GM23338 (cell line): ENCODE results near the gene RPTOR. TPM values are rescaled to one million over a fixed set of nuclear protein-coding genes. Genes with fewer than 3 reads are reported as not detected.

ENCODE experiments used
- EZH2phosphoT487 ChIP-seq: fragments of 200-600 bp; sonication (generic); IDR thresholded peaks from one replicate; pipeline ENCODE4 v1.8.1; 2018; ENCODE audit warnings: antibody characterized with exemption; ENCODE audit not compliant: unreplicated experiment
- JUNB ChIP-seq: IDR thresholded peaks from one replicate; pipeline ENCODE4 v1.6.1; 2016; ENCODE audit warnings: antibody characterized with exemption; ENCODE audit not compliant: unreplicated experiment
- NANOG ChIP-seq: IDR thresholded peaks from 2 replicates; pipeline ENCODE4 v1.6.1; 2016; ENCODE audit warnings: antibody characterized with exemption, borderline replicate concordance
- POLR2AphosphoS5 ChIP-seq: IDR thresholded peaks from 2 replicates; pipeline ENCODE4 v1.6.1; 2016; ENCODE audit warnings: antibody characterized with exemption, low read depth
- ZNF114 ChIP-seq: fragments of 250-450 bp; sonication (Bioruptor Pico); IDR thresholded peaks from 2 replicates; pipeline ENCODE4 v1.5.0; 2020; ENCODE audit warnings: mild to moderate bottlenecking, moderate library complexity
- ZNF331 ChIP-seq: fragments of 250-450 bp; sonication (Bioruptor Pico); IDR thresholded peaks from 2 replicates; pipeline ENCODE4 v1.5.0; 2020; ENCODE audit warnings: low read depth, mild to moderate bottlenecking, moderate library complexity
- polyA plus RNA-seq: library from polyadenylated mRNA; unstranded; fragments of >200 nt; fragmentation: Nextera tagmentation; extraction: Ambion mirVana; gene quantifications from 2 replicates; pipeline ENCODE4 v1.2.1, GENCODE V29; 2016
- total RNA-seq: library from RNA; depleted of rRNA; stranded (reverse); fragments of >200 nt; shearing (Covaris generic); gene quantifications from 2 replicates; pipeline ENCODE4 v1.2.3, GENCODE V29; 2014
- TF ChIP-seq, protein P1 (sequence below): fragments of 250-450 bp; sonication (Bioruptor Pico); IDR thresholded peaks from 2 replicates; pipeline ENCODE4 v1.5.0; 2020; ENCODE audit warnings: mild to moderate bottlenecking, moderate library complexity
- TF ChIP-seq, protein P2 (sequence below), 2 experiments: fragments of 200-600 bp in 1 of 2; sonication (generic) in 1 of 2; conservative IDR thresholded peaks; 2 replicates each; pipeline versions ENCODE4 v1.5.1 to v1.6.1; 2016 to 2017; ENCODE audit warnings: antibody characterized with exemption in 2 of 2, low read depth in 2 of 2, mild to moderate bottlenecking in 2 of 2, moderate library complexity in 1 of 2
- TF ChIP-seq, protein P3 (sequence below): IDR thresholded peaks from 2 replicates; pipeline ENCODE4 v1.6.1; 2016; ENCODE audit warnings: antibody characterized with exemption

Gene RPTOR
- total and polyA plus RNA-seq, 2 experiments from 2014 or later: 9.5 to 38.0 TPM

DNA sequence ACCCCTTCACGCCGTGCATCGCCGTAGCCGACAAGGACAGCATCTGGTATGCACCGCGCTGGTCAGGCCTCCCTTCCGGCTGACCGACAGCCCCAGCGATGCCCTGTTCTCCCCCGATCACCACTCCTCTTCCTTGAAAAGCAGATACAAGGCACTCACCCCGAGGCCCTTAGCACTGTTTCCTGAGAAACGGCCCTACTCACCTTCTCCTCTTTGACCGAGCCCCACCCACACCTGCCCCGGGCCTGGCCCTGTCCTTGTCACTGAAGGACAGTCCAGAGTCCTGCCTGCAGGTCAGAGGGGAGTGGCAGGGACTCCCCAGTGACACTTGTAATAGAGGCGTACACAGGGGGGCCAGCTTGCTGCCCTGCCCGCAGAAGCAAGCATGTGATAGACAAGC lies 401.1 kb downstream of the RPTOR start (continued):
- TF ChIP-seq, protein P1, sequence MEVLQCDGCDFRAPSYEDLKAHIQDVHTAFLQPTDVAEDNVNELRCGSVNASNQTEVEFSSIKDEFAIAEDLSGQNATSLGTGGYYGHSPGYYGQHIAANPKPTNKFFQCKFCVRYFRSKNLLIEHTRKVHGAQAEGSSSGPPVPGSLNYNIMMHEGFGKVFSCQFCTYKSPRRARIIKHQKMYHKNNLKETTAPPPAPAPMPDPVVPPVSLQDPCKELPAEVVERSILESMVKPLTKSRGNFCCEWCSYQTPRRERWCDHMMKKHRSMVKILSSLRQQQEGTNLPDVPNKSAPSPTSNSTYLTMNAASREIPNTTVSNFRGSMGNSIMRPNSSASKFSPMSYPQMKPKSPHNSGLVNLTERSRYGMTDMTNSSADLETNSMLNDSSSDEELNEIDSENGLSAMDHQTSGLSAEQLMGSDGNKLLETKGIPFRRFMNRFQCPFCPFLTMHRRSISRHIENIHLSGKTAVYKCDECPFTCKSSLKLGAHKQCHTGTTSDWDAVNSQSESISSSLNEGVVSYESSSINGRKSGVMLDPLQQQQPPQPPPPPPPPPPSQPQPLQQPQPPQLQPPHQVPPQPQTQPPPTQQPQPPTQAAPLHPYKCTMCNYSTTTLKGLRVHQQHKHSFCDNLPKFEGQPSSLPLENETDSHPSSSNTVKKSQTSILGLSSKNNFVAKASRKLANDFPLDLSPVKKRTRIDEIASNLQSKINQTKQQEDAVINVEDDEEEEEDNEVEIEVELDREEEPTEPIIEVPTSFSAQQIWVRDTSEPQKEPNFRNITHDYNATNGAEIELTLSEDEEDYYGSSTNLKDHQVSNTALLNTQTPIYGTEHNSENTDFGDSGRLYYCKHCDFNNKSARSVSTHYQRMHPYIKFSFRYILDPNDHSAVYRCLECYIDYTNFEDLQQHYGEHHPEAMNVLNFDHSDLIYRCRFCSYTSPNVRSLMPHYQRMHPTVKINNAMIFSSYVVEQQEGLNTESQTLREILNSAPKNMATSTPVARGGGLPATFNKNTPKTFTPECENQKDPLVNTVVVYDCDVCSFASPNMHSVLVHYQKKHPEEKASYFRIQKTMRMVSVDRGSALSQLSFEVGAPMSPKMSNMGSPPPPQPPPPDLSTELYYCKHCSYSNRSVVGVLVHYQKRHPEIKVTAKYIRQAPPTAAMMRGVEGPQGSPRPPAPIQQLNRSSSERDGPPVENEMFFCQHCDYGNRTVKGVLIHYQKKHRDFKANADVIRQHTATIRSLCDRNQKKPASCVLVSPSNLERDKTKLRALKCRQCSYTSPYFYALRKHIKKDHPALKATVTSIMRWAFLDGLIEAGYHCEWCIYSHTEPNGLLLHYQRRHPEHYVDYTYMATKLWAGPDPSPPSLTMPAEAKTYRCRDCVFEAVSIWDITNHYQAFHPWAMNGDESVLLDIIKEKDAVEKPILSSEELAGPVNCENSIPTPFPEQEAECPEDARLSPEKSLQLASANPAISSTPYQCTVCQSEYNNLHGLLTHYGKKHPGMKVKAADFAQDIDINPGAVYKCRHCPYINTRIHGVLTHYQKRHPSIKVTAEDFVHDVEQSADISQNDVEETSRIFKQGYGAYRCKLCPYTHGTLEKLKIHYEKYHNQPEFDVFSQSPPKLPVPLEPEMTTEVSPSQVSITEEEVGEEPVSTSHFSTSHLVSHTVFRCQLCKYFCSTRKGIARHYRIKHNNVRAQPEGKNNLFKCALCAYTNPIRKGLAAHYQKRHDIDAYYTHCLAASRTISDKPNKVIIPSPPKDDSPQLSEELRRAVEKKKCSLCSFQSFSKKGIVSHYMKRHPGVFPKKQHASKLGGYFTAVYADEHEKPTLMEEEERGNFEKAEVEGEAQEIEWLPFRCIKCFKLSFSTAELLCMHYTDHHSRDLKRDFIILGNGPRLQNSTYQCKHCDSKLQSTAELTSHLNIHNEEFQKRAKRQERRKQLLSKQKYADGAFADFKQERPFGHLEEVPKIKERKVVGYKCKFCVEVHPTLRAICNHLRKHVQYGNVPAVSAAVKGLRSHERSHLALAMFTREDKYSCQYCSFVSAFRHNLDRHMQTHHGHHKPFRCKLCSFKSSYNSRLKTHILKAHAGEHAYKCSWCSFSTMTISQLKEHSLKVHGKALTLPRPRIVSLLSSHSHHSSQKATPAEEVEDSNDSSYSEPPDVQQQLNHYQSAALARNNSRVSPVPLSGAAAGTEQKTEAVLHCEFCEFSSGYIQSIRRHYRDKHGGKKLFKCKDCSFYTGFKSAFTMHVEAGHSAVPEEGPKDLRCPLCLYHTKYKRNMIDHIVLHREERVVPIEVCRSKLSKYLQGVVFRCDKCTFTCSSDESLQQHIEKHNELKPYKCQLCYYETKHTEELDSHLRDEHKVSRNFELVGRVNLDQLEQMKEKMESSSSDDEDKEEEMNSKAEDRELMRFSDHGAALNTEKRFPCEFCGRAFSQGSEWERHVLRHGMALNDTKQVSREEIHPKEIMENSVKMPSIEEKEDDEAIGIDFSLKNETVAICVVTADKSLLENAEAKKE (CRISPR knock-in tag): no peak
- TF ChIP-seq NANOG (no peak), POLR2AphosphoS5 (no peak), EZH2phosphoT487 (no peak), JUNB (no peak), ZNF114 (CRISPR knock-in tag) (no peak), ZNF331 (CRISPR knock-in tag) (no peak)
- TF ChIP-seq, protein P2, sequence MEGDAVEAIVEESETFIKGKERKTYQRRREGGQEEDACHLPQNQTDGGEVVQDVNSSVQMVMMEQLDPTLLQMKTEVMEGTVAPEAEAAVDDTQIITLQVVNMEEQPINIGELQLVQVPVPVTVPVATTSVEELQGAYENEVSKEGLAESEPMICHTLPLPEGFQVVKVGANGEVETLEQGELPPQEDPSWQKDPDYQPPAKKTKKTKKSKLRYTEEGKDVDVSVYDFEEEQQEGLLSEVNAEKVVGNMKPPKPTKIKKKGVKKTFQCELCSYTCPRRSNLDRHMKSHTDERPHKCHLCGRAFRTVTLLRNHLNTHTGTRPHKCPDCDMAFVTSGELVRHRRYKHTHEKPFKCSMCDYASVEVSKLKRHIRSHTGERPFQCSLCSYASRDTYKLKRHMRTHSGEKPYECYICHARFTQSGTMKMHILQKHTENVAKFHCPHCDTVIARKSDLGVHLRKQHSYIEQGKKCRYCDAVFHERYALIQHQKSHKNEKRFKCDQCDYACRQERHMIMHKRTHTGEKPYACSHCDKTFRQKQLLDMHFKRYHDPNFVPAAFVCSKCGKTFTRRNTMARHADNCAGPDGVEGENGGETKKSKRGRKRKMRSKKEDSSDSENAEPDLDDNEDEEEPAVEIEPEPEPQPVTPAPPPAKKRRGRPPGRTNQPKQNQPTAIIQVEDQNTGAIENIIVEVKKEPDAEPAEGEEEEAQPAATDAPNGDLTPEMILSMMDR (conservative IDR thresholded peaks at IDR 0.05; ENCODE audit: low read depth in 2 of 2): no peak
- TF ChIP-seq, protein P3, sequence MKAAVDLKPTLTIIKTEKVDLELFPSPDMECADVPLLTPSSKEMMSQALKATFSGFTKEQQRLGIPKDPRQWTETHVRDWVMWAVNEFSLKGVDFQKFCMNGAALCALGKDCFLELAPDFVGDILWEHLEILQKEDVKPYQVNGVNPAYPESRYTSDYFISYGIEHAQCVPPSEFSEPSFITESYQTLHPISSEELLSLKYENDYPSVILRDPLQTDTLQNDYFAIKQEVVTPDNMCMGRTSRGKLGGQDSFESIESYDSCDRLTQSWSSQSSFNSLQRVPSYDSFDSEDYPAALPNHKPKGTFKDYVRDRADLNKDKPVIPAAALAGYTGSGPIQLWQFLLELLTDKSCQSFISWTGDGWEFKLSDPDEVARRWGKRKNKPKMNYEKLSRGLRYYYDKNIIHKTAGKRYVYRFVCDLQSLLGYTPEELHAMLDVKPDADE: no peak
